Hepatocyte (in vitro differentiated cells): ENCODE data around the gene CHRNA4. TPM values are rescaled to one million over a fixed set of nuclear protein-coding genes. Genes with fewer than 3 reads are reported as not detected.

Source experiments
- DNase-seq: peaks from one replicate; pipeline ENCODE4 v3.0.0-alpha.2; 2016; ENCODE audit warnings: low spot score
- H2AFZ ChIP-seq: fragments of 200-600 bp; sonication (generic); 2 replicates; pipeline ENCODE4 v1.6.0; 2016; ENCODE audit warnings: antibody characterized with exemption, mild to moderate bottlenecking
- H3K27ac ChIP-seq: fragments of 200-600 bp; sonication (generic); 2 replicates; pipeline ENCODE4 v1.5.1; 2016; ENCODE audit warnings: mild to moderate bottlenecking
- H3K27me3 ChIP-seq: fragments of 200-600 bp; sonication (generic); 2 replicates; pipeline ENCODE4 v1.6.1; 2016
- H3K36me3 ChIP-seq: fragments of 200-600 bp; sonication (generic); replicated peaks from 2 replicates; pipeline ENCODE4 v1.5.1; 2016; ENCODE audit warnings: low read depth; ENCODE audit not compliant: insufficient read depth
- H3K4me1 ChIP-seq: fragments of 200-600 bp; sonication (generic); 2 replicates; pipeline ENCODE4 v1.5.1; 2016; ENCODE audit warnings: mild to moderate bottlenecking, moderate library complexity; ENCODE audit not compliant: insufficient read depth
- H3K4me2 ChIP-seq: fragments of 200-600 bp; sonication (generic); 2 replicates; pipeline ENCODE4 v1.6.0; 2016
- H3K4me3 ChIP-seq: fragments of 200-600 bp; sonication (generic); 2 replicates; pipeline ENCODE4 v1.5.1; 2016; ENCODE audit warnings: mild to moderate bottlenecking
- H3K79me2 ChIP-seq: fragments of 200-600 bp; sonication (generic); 2 replicates; pipeline ENCODE4 v1.6.0; 2017; ENCODE audit warnings: mild to moderate bottlenecking
- H3K9me2 ChIP-seq: fragments of 200-600 bp; sonication (generic); replicated peaks from 2 replicates; pipeline ENCODE4 v1.6.0; 2017; ENCODE audit warnings: mild to moderate bottlenecking; ENCODE audit not compliant: insufficient read depth
- H3K9me3 ChIP-seq: fragments of 200-600 bp; sonication (generic); 2 replicates; pipeline ENCODE4 v1.5.1; 2016; ENCODE audit warnings: low read depth, mild to moderate bottlenecking
- H4K20me1 ChIP-seq: fragments of 200-600 bp; sonication (generic); 2 replicates; pipeline ENCODE4 v1.6.0; 2016; ENCODE audit warnings: mild to moderate bottlenecking; ENCODE audit not compliant: insufficient read depth, poor library complexity, severe bottlenecking
- EZH2 ChIP-seq: fragments of 200-600 bp; sonication (generic); IDR thresholded peaks from 2 replicates; pipeline ENCODE4 v1.6.1; 2016; ENCODE audit warnings: antibody characterized with exemption, mild to moderate bottlenecking, borderline replicate concordance
- EZH2phosphoT487 ChIP-seq: fragments of 200-600 bp; sonication (generic); IDR thresholded peaks from one replicate; pipeline ENCODE4 v1.6.1; 2018; ENCODE audit warnings: antibody characterized with exemption, mild to moderate bottlenecking, low read depth, moderate library complexity; ENCODE audit not compliant: unreplicated experiment, severe bottlenecking
- WGBS: methylation state at CpG from one replicate; pipeline ENCODE4 v1.1.6; 2016; ENCODE audit warnings: low lambda C conversion rate; ENCODE audit errors: missing lambda C conversion rate; 5-methylcytosine and 5-hydroxymethylcytosine counted together
- polyA plus RNA-seq: library from polyadenylated mRNA; unstranded; fragments of >200 nt; fragmentation: Nextera tagmentation; extraction: Ambion mirVana; gene quantifications from 2 replicates; pipeline ENCODE4 v1.2.1, GENCODE V29; 2016
- total RNA-seq: library from RNA; depleted of rRNA; stranded (reverse); fragments of >200 nt; gene quantifications from 2 replicates; pipeline ENCODE4 v1.2.3, GENCODE V29; 2014
- TF ChIP-seq, protein P1 (sequence below): fragments of 200-600 bp; sonication (generic); IDR thresholded peaks from 2 replicates; pipeline ENCODE4 v1.5.1; 2016; ENCODE audit warnings: antibody characterized with exemption, mild to moderate bottlenecking; ENCODE audit not compliant: poor library complexity

CHRNA4 gene
- total and polyA plus RNA-seq, 2 experiments from 2014 or later, result 0.25 TPM; not detected in 1

- no peak overlapping the region for H3K27ac ChIP-seq
- H3K9me2 ChIP-seq, result no peaks in the 10 kb centered on the region
- no peaks in the 10 kb centered on the region for H3K27me3 ChIP-seq
- H3K9me3 ChIP-seq, result no peaks in the 10 kb centered on the region
- no peak for DNase-seq
- H3K4me3 ChIP-seq, result no peak overlapping the region
- TF ChIP-seq, protein P1, sequence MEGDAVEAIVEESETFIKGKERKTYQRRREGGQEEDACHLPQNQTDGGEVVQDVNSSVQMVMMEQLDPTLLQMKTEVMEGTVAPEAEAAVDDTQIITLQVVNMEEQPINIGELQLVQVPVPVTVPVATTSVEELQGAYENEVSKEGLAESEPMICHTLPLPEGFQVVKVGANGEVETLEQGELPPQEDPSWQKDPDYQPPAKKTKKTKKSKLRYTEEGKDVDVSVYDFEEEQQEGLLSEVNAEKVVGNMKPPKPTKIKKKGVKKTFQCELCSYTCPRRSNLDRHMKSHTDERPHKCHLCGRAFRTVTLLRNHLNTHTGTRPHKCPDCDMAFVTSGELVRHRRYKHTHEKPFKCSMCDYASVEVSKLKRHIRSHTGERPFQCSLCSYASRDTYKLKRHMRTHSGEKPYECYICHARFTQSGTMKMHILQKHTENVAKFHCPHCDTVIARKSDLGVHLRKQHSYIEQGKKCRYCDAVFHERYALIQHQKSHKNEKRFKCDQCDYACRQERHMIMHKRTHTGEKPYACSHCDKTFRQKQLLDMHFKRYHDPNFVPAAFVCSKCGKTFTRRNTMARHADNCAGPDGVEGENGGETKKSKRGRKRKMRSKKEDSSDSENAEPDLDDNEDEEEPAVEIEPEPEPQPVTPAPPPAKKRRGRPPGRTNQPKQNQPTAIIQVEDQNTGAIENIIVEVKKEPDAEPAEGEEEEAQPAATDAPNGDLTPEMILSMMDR, result no peak
- TF ChIP-seq EZH2phosphoT487 (no peak), EZH2 (no peak)
- H4K20me1 ChIP-seq, result no peaks in the 10 kb centered on the region
- no peak overlapping the region for H3K4me2 ChIP-seq
- no peaks in the 10 kb centered on the region for H3K4me1 ChIP-seq
- no peaks in the 10 kb centered on the region for H3K79me2 ChIP-seq
- no peaks in the 10 kb centered on the region for H3K36me3 ChIP-seq
- 93% methylated on average over 39 of the region's 46 CpGs for WGBS
- no peak overlapping the region for H2AFZ ChIP-seq
Observed at GRCh38 chr20:63350597-63351325, 10.4 kb downstream of the CHRNA4 start.

GRCh38 chr20:63350196-63350595, 11.0 kb downstream of the CHRNA4 start:
- no peak overlapping the region for H2AFZ ChIP-seq
- H3K4me3 ChIP-seq, result no peak overlapping the region
- H3K79me2 ChIP-seq, result no peaks in the 10 kb centered on the region
- H3K36me3 ChIP-seq, result no peaks in the 10 kb centered on the region
- no peaks in the 10 kb centered on the region for H3K4me1 ChIP-seq
- no peaks in the 10 kb centered on the region for H3K9me2 ChIP-seq
- no peak for TF ChIP-seq EZH2
- no peak for TF ChIP-seq EZH2phosphoT487
- TF ChIP-seq, protein P1, result no peak
- H3K27ac ChIP-seq, result no peak overlapping the region
- no peaks in the 10 kb centered on the region for H3K27me3 ChIP-seq
- H3K9me3 ChIP-seq, result no peaks in the 10 kb centered on the region
- 96% methylated on average over 30 of the region's 33 CpGs for WGBS
- H4K20me1 ChIP-seq, result no peaks in the 10 kb centered on the region
- no peak overlapping the region for H3K4me2 ChIP-seq
- no peak for DNase-seq

DNA sequence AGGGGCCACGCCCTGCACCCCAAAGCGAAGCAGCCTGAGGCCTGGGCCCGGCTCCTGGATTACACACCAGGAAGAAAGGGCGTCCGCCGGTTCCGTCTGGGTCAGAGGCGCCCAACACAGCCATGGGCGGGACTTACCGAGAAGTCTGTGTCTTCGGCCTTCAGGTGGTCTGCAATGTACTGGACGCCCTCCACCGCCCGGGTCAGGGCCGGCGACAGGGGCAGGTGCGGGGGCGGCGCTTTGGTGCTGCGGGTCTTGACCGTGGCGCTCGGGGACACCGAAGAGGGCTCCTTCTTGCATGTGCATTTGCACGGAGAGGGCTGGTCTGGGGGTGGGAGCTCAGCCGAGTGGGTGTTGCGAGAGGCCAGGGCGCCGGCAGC, 11.6 kb downstream of the CHRNA4 start:
- 97% methylated on average over 17 of the region's 29 CpGs for WGBS
- Histone ChIP-seq H3K27ac (no peak overlapping the region), H3K79me2 (no peaks in the 10 kb centered on the region)

More for the DNA sequence above, 11.6 kb downstream of the CHRNA4 start:
- TF ChIP-seq EZH2 (no peak), EZH2phosphoT487 (no peak)
- TF ChIP-seq, protein P1, result no peak
- DNase-seq, result no peak
- no peaks in the 10 kb centered on the region for H4K20me1 ChIP-seq
- no peaks in the 10 kb centered on the region for H3K4me1 ChIP-seq
- H3K4me2 ChIP-seq, result no peak overlapping the region
- no peaks in the 10 kb centered on the region for H3K9me3 ChIP-seq
- H3K36me3 ChIP-seq, result no peaks in the 10 kb centered on the region
- H3K4me3 ChIP-seq, result no peak overlapping the region
- no peaks in the 10 kb centered on the region for H3K27me3 ChIP-seq
- no peaks in the 10 kb centered on the region for H3K9me2 ChIP-seq
- no peak overlapping the region for H2AFZ ChIP-seq
